ENCODE data around the gene CCL26.
"Not testable (repeated sequence)": the region's sequence is repeated elsewhere in the genome, so short reads cannot be mapped to it uniquely, and the experiment has no call there.

CCL26 gene

GRCh38 chr7:75737856-75738603 is 34.0 kb downstream of the CCL26 start:
- DNase-seq, result no peak

- DNase-seq, result no peak
Observed at GRCh38 chr7:75735581-75736350, 36.2 kb downstream of the CCL26 start.

- DNase-seq, result no peak
Observed at GRCh38 chr7:75734586-75735458, 37.2 kb downstream of the CCL26 start.

GRCh38 chr7:75732764-75733630 is 39.0 kb downstream of the CCL26 start:
- DNase-seq, result no peak

- no peak for DNase-seq
Observed at GRCh38 chr7:75732016-75732521, 39.9 kb downstream of the CCL26 start.

GRCh38 chr7:75729851-75730274 is 42.1 kb downstream of the CCL26 start:
- peak; percentile 12 for DNase-seq

- DNase-seq, result peak; percentile 63
Observed at GRCh38 chr7:75727881-75728593, 44.0 kb downstream of the CCL26 start.

GRCh38 chr7:75727351-75727750 is 44.7 kb downstream of the CCL26 start:
- DNase-seq, result not testable (repeated sequence)

- DNase-seq, result no peak
Observed at GRCh38 chr7:75725306-75725705, 46.7 kb downstream of the CCL26 start.

- no peak for DNase-seq
Observed at GRCh38 chr7:75723444-75723843, 48.6 kb downstream of the CCL26 start.

GRCh38 chr7:75722373-75722772 is 49.6 kb downstream of the CCL26 start:
- no peak for DNase-seq

- not testable (repeated sequence) for DNase-seq
Observed at GRCh38 chr7:75721922-75722321, 50.1 kb downstream of the CCL26 start.

GRCh38 chr7:75721426-75721825 is 50.6 kb downstream of the CCL26 start:
- no peak for DNase-seq

GRCh38 chr7:75719626-75720025 is 52.4 kb downstream of the CCL26 start:
- DNase-seq, result no peak
